GM19025 (cell line): ENCODE results near the gene KAT2B.
A peak's percentile ranks its signal among the peaks of the same experiment; 100 is the strongest.

Experiments
- ATAC-seq: cut with Tn5 transposase; IDR thresholded peaks from one replicate; pipeline ENCODE4 v1.9.1; 2021; ENCODE audit warnings: mild to moderate bottlenecking, low read depth, moderate library complexity; ENCODE audit not compliant: unreplicated experiment

The KAT2B gene

DNA sequence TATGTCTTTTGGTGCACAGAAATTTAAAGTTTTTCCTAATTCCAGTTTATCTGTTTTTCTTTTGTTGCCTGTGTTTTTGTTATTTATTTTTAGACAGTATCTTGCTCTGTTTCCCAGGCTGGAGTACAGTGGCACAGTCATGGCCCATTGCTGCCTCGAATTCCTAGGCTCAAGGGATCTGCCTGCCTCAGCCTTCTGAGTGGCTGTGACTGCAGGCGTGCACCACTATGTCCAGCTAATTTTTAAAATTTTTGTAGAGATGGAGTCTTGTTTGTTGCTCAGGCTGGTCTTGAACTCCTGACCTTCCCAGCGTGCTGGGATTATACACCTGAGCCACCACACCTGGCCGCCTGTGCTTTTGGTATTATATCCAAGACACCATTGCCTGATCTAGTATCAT, 22.8 kb downstream of the KAT2B start:
- ATAC-seq, result no peak

DNA sequence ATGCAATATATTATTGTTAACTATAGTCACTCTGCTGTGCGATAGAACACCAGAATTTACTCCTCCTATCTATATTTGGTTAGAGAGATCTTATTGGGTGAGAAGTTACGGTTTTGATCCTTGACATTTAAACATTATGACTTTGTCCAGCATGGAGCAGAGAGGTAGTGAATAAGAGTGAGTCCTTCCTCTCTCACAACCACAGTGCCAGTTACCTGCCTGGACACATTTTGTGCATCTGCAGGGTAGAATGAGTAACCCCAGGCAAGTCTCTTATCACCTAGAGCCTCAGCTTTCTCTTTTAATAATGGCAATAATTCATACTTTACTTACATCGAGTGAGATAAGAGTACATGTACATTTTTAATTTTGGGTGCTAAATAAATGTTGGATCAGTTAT, 24.1 kb downstream of the KAT2B start:
- no peak for ATAC-seq

DNA sequence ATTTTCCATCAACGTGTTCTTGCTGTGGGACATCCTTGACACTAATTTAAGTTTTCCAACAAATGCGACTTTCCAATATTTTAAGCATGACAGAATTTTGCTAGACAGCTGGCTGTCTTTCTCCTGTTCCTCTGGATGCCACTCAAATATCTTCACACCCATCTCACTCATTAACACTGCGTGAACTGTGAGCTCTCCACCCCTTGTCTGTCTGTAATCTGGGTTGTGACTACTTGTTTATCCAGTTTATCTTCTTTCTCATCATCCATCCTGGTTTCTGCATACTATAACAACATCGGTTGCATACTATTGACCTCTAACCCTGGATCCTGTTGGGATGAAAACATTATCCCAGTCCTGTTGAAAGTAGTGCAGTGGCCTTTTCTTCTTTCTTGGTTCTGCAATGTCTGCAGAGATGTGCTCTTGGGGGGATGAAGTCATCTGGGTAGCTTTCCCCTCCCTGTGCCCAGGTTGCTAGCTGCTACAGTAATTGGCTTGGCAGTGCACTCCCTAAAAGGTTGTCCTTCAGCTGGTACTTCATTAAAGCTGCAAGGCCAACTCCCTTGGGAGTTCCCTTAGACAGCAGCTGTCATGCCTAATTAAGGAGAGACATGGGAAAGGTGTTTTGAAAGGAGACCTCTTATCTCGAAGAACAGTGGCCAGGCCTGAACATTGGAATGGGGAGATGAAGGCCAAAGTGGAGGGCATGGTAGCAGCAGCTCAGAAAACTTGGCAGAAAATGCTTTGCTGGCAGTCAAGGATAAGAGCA, 24.7 kb downstream of the KAT2B start:
- no peak for ATAC-seq

DNA sequence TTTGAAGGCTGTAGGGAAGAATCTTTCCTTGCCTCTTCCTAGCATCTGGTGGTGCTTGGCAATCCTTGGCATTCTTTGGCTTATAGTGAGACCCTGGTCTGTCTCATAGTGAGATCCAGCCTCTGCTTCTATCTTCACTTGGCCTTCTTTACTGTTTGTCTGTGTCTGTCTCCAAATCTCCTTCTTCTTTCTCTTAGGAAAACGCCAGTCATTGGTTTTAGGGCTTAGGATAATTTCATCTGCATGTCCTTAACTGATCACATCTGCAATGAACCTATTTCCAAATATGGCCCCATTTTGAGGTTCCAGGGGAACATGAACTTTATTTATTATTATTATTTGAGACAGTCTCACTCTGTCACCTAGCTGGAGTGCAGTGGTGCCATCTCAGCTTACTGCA, 25.8 kb downstream of the KAT2B start:
- ATAC-seq, result no peak

DNA sequence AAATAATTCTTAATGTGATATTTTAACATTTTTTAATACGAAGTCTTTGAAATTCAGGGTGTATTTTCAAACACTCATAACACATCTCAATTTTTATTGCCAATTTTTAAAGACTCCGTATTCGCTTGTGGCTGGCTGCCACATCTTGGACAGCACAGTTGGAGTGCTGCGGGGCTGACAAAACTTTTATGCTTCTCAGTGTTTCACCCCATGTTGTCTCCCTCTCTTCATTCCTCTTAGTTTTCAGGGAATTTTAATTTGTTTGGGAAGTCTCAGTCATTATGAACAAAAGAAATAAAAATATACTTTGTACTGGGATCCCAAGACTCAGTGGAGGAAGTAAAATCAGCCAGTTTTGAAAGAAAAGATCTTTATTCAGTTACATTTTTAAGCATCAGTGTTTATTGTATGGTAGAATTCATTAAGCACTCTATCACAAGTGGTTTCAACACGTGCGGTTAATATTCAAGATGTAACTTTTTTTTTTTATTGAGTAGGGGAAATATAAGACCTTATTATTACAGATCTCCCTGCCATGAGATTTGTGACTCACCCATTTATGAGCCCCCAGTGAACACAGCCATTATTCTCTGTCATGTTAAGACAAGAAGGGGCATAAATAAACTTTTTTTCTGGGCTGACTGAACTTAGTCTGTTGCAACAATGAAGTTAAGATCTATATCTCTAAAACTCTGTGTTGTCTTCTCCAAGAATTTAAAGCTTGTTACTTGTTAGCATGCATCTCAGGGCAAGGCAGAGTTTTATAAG, 26.8 kb downstream of the KAT2B start:
- no peak for ATAC-seq

DNA sequence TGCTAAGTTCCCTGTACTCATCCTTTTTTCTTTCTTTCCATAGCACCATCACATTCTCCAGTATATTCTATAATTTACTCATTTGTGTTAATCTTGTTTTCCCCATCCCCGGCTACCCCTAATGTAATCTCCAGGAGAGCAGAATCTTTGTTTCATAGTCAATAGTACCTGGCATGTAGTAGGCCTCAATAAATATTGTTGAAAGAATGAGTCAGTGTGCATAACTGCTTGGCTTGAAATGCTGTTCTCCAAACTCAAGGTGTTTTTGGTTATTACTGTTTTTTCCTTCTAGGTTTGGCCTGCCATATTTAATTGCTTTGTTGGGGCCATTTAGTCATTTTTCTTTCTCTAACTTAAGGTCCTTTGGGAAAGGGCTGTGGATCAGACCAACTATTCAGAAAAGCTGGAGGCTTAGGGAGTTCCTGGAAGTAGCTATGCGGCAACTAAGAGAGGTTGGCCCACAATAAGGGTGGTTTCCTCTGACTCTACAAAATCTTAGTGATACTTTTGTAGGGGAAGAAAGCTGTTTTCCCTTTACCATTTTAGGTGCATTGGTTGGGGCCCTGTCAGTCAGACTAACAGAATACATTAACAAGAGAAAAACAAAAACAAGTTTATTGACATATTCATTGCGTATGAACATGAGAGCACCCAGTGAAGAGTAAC, 28.4 kb downstream of the KAT2B start:
- ATAC-seq, result no peak

DNA sequence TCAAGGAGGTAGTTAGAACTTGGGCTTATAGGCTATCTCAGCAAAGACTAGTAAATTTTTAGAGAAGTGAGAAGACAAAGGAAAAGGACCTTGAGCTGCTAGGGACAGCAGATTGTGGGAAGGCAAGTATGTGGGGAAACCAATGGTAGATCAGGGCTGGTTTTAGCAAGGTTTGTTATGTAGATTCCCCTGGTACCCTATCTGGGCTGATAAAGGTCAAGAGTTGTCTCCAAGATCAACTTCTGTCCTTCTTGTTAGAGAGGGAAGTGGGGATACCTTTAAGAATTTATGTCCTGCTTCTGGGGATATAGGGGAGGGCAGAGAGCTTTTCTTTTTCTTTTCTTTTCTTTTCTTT, 28.9 kb downstream of the KAT2B start:
- no peak for ATAC-seq

DNA sequence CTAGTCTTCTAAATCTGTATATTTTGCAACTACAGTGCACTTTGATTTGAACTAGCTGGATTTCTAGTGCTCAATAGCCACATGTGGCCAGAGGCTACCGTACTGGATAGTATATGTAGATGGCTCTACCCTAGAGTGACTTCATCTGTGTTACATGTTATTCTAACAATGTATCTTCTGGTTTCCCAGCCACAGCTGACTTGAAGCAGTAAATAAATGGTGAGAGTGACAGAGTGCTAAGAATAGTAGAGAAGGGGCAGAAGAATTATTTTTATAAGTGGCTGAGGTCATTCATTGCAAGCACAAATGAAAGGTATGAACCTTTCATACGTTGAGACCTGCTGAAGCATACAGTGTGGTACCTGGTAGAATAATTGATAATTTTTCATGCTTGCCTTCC, 30.9 kb downstream of the KAT2B start:
- no peak for ATAC-seq

DNA sequence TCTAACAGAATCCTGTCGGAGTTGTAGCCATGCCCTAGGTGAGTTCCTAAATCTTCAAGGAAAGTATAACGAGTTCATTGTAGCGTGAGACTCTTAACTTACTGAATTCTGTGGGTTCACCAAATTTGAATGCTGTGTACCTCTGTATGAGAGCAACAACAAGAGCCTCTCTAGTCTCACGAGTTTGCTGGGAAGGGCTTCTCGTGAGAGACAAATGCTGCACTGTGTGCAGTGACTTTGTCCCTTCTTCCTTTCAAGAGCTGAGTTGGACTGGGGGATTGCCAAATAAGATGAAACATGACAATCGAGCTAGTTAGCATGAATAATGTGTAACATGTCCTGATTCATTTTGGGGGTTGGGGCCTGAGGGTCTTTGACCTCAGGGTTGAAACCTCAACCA, 32.2 kb downstream of the KAT2B start:
- ATAC-seq, result no peak

DNA sequence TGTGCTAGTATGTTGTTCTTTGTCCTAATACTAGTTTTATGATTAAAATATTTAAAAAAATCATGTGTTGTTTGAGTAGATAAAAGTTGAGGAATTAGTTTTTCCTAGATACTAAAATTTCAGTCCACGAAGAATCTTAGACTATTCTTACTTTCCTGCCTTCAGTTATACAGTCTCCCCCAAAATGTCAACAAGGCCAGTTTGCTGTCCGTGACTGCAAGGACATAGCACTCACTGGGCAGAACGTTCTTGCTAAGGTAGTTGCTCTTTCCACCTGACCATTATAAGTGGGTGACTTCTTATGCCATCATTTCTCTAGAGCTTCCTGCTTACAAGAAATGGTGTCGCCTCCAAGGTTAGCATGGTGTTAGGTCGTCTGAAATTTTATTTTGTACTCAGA, 32.8 kb downstream of the KAT2B start:
- ATAC-seq, result no peak

DNA sequence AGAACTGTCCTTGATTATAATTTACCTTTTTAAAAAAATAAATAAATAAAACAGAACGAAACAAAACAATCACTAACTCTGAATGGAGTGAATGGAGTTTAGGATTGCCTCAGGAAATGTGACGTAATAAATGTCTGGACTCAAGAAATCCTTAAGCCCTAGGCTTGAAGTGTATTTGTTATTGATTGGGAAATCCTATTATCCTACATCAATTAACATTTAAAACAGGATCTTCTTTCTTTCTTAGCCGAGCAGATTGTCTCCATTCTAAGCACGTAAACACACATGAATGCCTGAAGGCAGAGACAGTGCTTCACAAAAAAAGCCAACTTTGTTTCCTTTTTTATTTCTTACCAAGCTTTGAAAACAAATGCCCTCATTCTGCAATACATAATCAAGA, 33.4 kb downstream of the KAT2B start:
- no peak for ATAC-seq

DNA sequence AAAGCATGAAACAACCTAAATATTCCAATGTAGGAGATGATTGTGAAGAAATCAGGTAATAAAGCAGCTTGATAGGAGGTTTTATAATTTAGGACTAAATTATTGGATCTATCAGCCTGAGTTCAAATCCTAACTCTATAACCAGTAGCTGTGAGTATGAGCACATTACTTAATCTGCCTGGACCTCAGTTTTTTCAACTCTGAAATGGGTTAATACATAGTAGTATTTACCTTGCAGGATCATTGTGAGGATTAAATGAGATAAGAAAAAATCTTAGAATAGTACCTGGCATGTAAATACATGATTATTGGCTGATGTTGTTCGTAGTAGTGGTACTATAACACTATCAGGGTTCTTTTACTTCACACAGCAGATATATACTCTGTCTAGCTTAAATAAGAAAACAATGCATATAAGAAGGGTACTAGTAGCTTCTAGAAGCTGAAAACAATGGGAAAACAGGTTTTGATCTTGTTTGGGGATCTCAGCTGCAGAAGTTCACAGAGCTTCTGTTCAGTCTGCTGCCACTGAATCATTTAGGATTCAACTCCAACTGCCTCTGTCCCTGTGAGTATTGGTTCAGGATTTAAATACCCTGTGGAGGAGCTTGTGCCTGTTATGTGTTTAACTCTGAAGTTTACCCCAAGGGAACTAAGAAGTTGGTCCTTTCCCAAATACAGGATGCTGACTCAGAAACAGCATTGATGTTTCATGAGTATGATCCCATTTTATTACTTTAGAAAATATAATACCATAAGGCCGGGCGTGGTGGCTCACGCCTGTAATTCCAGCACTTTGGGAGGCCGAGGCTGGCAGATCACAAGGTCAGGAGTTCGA, 34.2 kb downstream of the KAT2B start:
- no peak for ATAC-seq

DNA sequence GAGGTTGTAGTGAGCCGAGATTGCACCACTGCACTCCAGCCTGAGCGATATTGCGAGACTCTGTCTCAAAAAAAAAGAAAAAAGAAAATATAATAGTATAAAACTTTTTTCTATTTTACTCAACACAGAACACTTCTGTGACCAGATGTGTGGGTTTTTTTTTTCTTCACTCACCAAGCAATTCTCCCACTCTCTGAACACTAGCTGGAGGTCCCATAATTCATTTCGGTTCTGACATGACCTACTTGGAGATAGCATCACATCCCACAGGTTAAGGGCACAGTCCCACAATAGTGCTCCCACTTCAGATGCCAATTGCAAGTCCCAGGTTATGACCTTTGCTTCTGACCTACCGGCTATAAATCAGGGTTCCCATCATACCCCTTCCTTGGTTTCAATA, 35.0 kb downstream of the KAT2B start:
- ATAC-seq, result no peak

DNA sequence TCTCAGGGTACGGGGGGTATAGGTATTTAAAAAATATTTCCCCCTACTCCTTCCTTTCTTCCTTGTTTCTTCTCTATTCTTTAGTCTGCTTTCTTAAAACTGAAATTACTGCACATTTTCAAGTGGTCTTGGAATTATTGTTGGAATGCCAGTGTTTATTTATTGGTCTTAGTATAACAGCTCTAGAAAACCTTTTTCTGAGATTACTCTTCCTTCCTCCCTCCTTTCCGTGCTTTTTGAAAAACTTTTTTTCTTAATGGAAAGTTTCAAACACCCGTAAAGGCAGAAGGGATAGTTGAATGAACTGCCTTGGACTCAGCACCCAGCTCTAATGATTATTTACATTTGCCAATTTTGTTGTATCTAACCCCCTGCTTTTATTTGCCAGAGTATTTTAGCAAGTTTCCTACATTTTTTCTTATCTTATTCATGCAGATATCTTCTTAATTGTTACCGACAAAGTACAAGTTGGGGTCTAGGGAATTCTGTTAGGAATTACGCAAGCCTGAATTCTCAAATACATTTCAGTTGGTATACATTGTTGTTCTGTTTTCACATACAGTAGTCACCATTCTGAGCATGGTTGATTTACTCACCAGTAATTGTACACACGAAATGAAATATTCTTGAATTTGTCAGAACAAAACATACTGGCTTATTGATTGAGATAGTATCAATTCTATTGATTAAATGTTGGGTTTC, 36.2 kb downstream of the KAT2B start:
- no peak for ATAC-seq

DNA sequence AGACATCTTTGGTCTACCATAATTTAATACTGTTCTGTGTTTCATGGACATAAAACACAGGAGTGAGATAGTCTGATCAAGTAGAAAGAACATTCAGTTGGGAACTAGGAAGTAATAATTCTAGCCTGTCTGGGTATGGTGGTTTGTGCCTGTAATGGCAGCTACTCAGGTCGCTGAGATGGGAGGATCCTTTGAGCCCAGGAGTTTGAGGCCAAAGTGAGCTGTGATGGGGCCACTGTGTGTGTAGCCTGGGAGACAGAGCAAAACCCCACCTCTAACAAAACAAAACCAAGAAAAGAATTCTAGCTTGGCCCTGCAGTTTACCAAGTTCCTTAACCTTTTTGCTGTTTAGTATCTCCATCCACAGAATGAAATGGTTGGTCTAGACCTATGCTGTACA, 36.8 kb downstream of the KAT2B start:
- ATAC-seq, result no peak

DNA sequence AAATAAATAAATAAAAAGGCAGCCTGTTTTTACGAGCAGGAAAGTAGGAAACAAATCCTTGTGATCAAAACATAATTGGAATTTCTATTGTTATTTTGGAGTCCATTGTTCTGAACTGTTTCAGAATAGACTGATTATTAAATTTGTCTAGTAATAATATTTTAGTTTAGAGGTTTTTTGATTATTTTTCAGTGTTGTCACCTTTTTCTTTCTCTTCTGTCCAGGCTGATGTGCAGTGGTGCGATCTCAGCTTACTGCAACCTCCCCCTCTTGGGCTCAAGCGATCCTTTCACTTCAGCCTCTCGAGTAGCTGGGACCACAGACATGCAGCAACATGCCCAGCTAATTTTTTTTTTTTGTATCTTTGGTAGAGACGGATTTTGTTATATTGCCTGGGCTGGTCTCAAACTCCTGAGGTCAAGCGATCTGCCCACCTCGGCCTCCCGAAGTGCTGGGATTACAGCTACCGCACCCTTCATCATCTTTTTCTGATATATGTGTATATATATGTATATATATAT, 38.0 kb downstream of the KAT2B start:
- ATAC-seq, result no peak

DNA sequence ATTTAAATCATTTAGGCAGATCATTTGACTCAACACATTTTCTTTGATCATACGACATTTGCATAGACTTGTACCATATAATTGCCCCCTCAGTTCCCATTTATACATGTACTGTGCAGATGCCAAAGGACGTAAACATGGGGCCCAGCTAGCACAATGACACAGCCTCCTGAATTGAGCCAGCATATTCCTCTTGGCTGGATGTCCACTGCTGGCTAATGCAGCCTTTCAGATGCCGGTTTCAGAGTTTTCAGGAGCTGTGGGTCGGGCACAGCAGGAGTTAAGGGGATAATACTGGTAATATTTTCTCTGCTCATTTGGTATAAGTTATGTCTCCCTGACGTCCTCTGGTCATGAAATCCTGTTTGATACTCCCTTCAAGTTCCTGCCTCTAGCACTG, 39.4 kb downstream of the KAT2B start:
- ATAC-seq, result no peak

DNA sequence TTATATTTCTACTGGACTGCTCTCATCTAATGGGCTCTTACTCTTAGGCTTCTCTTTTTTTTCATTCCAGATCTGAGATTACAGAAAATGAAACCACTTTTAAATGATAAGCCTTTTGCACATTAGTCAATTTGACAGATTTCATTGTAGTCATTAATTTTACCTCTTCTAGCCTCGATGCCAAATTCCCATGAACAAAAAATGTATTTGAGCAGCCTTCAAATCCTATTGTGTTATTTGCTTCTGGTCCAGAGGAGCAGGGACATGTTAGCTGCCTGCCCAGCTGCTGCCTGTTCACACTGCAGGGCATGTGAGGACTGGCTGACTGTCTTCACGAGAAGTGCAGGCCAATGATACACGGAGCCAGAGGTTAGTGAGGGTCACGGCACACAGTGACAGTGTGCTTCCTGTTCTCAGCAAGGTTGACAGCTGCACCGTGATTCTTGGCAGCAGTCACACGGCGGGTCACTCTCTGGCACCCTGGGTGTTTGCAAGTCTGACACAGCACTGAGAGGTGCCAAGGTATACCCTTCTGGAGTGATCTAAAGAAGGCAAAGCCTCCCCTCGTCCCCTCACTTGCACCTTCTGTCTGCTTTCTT, 40.8 kb downstream of the KAT2B start:
- ATAC-seq, result peak; percentile 80

DNA sequence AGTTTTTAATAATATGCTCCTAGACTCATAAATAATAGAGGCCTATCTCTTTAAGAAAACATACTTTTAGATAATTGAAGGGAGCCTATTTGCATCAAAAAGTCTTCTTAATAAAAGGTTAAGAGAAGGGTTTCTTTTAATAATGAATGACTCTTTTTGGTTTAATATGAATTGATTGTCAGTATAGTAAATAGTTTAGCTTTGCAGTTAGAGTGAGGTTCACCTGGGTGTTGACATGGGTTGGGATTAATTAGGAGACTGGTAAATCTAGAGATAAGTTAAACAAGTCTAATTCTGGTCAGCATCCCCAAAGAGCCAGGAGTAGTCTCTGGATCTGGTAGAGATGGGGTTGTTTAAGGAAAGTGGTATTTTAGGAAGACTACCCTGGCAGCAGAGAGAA, 43.0 kb downstream of the KAT2B start:
- ATAC-seq, result no peak

DNA sequence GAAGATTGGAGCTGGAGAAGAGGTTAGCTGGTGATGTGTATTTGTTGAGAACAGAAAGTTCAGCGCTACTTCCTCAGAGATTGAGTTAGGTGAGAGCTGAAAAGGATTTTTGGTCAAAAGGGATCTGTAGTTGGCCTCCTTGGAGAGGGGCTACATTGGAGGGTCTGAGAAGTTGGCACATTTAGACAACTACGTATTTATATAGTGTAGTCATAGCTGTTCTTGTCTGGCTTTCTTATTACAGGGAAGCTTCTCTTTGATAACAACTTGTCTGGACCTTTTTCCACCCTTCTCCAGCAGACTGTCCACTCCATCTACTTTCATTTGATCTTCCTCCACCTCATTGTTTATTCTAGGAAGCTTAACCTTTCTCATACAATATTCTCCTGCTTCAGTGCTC, 43.7 kb downstream of the KAT2B start:
- ATAC-seq, result no peak
